Hepatic stellate cell (primary cell): ENCODE data around the gene LATS1.
"Not testable (repeated sequence)": the region's sequence is repeated elsewhere in the genome, so short reads cannot be mapped to it uniquely, and the experiment has no call there.

Experiments
- DNase-seq: peaks from one replicate; pipeline ENCODE4 v3.0.0; 2011; ENCODE audit warnings: low spot score

The LATS1 gene

DNA sequence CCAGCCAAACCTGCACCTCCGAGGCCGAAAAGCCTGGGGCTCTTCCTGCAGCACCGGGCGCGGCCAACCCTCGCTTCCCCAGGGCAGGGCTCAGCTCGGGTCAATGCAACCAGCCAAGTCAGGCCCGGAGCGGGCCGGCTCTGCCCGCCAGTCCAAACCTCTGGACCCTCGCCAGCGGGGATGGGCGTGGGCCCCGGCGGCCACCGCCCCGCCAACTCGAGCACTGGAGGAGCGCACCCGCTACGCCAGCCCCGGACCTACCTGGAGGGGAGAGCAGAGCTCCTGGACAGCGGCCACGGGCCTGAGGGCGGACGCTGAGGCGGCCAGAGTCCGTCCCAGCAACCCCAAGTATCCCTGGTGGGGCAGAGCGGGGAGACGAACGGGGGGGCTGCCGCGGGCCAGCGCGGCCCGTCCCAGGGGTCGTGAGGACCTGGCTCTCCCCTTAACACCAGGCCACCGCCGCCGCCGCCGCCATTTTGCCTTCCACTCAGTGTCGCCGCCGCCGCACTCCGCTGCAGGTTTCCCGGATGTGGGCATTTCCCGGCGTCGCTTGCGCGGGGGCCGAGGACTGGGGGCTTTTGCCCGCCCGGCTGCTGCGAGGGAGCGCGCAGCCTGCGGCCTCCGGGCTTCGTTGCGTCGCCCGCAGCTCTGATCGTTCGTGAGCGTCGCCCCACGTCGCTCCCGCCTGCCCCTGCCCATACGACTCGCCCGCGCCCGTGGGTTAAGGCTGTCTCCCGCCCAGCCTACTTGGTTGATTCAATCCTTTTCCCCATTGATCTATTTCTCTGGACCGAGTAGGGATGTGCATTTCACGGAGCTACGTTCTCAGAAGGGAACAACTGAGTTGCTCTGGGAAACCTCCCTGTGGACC is at the start of gene LATS1:
LATS1 (minus strand) TSS at position 514 of the 871 bp plus-strand sequence. CDS start 15,975 bp downstream, outside the sequence.
- DNase-seq: peak; percentile 81

DNA sequence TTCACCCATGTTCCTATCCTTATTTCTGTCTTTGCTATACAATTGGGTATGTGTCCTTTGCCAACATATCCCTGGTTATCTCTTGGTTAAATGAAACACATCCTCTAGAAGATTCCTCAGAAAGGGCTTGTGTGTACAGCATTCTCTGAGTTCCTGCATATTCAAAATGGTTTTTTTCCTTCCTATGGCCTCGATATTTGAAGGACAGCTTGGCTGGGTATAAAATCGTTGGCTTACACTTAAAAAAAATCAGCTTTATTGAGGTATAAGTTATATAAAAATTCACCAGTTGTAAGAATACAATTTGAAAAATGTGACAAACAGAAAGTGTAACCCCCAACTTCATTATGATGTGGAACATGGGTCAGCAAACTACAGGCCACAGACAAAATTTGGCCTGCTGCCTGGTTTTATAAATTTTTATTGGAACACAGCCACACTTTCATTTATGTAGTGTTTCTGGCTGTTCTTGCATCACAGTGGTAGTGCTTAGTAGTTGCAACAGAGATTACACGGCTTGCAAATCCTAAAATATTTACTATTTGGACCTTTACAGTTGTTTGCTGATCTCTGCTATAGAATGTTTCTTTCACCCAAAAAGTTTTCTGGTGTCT is 48.4 kb upstream of the LATS1 start:
- peak; percentile 34 for DNase-seq

DNA sequence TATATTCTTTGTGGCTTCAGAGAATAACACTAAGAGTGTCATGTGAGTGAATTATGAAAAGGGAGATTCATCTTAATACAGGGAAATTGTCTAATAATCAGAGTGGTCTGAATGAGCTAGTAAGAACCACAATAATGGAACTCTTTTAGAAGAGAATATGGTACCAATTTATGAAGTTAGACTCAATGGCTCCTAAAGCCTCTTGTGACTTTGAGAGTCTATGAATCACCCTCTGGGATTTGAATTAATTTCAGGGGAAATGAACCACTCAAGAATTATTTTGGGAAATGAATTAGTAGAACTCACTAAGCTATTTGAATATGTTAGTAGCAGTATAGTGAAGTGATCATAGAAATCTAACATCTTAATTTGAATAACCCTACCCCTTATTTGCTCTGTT is 46.0 kb upstream of the LATS1 start:
- DNase-seq: no peak

DNA sequence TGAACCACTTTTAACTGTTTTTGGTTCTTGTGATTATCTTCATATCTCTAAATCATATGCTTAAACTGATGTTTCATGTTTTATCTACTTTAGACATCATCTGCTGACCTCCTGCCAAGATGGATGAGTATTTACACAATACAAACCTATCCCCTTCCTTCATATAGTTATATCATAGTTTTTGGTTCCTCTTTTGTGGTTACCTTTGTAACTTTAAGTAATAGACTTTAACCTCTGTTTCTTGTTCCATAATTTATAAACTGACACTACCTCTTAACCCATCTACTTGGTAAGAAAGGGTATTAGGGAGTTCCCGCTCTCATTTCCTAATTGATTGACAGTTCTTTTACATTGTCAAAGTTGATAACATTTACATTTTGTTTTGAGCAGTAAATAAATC is 43.5 kb upstream of the LATS1 start:
- no peak for DNase-seq

DNA sequence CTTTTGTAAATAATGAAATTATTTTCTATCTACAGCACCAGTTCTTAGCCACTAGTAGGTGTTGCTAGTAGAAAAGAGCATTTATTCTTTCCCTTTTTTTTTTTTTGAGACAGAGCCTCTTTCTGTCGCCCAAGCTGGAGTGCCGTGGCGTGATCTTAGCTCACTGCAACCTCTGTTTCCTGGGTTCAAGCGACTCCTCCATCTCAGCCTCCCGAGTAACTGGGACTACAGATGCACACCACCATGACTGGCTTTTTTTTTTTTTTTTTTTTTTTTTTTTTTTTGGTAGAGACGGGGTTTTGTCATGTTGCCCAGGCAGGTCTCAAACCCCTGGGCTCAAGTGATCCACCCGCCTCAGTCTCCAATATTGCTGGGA is 38.3 kb upstream of the LATS1 start:
- no peak for DNase-seq

DNA sequence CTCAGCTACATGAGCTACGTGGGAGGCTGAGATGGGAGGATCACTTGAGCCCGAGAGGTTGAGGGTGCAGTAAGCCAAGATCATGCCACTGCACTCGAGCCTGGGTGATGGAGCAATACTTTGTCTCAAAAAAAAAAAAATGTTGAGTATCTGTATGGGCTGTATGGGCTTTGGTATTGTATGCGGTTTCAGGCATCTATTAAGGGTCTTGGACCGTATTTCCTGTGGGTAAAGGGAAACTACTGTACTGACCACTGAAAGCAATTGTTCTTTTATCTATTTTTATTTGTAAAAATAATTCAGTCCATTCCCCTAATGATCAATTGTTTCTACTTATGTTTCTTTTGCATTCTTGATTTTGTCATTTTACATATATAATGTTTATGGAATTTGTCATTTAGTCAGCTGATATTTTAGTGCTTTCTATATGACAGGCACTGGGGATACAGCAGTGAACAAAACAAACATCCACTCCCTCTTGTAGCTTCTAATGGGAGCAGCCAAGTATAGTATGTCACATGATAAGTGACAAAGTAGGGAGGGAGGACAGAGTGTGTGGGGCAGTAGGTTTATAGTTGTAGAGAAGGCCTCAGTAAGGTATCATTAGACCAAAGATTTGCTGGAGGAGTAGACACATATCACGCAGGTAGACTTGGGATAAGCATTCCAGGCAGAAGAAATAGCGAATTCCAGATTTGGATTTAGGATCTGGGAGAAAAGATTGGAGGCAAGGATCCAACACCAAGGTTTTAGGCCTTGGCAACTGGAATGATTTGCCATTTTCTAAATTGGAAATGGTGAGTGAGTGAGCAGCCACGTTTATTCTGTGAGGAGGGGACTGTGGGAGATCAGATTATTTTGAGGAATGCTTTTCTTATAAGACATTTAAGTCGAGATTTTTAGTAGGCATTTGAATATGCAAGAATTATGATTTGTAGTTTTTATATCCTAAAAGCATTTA is 37.7 kb upstream of the LATS1 start:
- no peak for DNase-seq

DNA sequence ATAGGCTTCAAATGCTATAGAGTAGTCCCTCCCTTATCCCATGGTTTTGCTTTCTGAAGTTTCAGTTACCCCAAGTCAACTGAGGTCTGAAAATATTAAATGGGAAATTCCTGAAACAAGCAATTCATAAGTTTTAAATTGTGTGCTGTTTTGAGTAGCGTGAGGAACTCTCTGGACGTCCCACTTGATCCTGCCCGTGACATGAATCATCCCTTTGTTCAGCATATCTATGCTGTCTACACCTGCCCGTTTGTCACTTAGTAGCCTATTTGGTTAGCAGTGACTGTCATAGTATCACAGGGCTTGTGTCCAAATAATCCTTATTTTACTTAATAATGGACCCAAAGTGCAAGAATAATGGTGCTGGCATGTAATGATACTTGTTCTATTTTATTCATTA is 36.6 kb upstream of the LATS1 start:
- no peak for DNase-seq

DNA sequence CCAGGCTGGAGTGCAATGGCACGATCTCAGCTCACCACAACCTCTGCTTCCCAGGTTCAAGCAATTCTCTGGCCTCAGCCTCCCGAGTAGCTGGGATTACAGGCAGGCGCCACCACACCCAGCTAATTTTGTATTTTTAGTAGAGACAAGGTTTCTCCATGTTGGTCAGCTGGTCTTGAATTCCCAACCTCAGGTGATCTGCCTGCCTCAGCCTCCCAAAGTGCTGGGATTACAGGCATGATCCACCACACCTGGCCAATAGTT is 35.4 kb upstream of the LATS1 start:
- not testable (repeated sequence) for DNase-seq

DNA sequence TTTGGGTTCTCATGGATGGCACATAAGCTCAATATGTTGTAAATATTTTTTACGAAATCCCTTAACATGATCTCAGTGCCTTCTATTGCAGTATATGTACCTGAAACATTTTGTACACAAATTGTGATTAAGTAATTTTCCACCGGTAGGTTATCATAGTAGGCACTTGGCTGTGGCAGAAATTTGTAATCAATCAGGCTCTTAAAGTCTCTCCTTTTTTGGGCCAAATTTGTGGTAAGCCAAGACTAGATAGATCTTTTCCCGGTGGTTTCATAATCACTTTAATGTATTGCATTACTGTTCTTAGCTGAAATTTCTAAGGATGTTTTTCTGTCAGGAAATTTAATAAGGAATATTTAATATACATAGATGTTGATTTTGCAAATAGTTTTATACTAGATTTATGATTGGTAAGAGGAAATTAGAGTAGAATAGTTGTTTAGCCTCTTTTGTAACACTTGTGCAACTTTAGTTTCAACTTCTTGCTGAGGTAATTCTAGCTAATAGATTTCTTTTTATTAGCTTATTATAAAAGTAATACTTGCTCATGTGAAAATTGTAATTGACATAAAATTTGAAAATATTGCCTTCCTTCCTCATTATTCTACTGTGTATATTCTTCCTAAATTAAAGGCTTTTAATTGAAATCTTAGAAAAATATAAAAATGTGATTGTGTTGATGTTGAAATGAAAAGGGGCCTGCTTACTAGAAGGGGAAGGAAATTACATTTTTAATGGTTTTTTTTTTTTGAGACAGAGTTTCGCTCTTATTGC is 34.9 kb upstream of the LATS1 start:
- no peak for DNase-seq

DNA sequence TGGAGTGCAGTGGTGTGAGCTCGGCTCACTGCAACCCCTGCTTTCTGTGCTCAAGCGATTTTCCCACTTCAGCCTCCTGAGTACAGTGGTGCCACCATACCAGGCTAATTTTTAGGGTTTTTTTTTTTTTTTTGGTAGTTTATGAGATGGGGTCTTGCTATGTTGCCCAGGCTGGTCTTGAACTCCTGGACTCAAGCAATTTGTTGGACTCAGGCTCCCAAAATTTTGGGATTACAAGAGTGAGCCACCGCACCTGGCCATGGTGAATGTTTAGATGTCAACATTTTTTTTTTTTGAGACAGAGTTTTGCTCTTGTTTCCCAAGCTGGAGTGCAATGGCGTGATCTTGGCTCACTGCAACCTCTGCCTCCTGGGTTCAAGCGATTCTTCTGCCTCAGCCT is 34.0 kb upstream of the LATS1 start:
- DNase-seq: not testable (repeated sequence)

DNA sequence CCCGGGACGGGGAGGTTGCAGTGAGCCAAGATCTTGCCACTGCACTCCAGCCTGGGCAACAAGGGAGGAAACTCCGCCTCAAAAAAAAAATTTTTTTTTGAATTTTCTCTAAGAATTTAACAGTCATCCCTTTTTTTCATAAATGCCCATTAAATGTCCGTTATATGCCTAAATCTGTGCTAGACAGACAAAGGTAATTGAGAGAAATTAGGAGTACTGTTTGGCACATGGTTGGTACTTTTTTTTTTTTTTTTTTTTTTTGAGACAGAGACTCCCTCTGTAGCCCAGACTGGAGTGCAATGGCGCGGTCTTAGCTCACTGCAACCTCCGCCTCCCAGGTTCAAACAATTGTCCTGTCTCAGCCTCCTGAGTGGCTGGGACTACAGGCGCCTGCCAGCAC is 33.3 kb upstream of the LATS1 start:
- no peak for DNase-seq

DNA sequence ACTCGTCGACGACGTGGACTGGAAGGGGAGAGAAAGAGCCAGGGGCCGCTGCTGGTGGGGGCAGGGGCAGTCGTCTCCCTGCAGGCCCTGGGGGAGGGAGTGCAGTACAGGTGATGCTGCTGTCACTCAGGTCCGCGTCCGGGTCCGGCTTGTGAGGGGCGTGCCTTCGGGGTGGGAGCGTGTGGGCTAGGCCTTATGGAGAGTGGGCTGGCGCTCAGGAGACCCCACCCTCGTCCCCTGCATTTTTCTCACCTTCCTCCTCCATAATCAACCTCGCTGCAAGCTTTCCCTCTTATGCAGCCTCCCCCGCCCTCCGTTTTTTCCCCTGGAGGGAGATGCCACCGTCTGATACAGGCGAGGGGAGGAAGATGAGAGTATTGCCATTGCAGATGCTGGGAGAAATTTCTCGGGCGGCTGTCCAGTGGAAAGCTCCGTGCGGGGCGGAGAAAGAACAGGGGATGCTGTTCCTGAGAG is 32.3 kb upstream of the LATS1 start:
- DNase-seq: peak; percentile 65

DNA sequence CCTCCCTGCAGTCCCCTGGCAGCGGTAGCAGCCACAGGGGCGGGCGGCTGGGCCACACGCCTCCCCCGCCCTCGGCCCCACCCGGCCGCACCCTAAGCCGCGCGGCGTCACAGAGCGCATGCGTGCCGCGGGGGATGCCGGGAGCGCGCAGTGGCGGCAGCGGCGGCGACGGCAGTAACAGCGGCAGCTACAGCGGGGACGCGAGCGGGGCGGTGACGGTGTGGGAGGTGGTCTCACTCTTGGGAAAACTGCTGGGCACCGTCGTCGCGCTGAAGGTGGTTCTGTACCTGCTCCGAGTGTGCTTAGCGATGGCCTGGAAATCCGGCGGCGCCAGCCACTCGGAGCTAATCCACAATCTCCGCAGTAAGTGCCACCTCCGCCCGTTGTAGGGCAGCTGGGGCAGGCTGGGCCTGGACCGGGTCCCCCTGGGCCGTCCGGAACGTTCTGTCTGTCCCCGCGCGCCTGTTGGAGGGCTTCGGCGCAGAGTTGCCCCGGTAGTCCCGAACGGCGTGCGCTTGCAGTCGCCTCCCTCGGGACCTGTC is 31.8 kb upstream of the LATS1 start, which contains the start of gene PCMT1:
PCMT1 (plus strand) TSS at position 148 of the 542 bp plus-strand sequence; CDS start at position 309, 161 bp downstream.
- peak; percentile 95 for DNase-seq

DNA sequence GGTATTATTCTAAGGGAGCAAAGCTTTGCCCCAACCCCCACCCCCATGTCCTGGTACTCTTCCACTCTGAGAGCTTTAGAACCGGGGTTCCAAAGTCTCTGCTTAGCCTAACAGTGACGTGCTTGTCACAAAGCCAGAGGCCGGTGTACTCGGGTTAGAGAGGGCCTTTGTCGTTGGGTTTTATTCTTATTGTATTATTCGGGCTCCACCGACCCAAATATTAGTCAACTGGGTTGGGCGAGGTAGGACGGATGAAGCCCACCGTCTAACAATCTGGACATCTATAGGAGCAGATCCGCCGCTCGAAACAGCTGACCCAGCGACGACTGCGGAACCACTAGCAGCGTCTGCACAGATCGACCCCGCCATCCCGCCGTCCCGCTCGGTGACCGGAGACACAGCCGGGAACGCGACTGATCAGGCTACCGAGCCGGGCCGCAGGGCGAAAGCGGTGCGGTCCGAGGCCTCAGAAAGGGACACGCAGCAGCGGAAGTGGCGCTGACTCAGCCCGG is 31.2 kb upstream of the LATS1 start:
- DNase-seq: not testable (repeated sequence)

DNA sequence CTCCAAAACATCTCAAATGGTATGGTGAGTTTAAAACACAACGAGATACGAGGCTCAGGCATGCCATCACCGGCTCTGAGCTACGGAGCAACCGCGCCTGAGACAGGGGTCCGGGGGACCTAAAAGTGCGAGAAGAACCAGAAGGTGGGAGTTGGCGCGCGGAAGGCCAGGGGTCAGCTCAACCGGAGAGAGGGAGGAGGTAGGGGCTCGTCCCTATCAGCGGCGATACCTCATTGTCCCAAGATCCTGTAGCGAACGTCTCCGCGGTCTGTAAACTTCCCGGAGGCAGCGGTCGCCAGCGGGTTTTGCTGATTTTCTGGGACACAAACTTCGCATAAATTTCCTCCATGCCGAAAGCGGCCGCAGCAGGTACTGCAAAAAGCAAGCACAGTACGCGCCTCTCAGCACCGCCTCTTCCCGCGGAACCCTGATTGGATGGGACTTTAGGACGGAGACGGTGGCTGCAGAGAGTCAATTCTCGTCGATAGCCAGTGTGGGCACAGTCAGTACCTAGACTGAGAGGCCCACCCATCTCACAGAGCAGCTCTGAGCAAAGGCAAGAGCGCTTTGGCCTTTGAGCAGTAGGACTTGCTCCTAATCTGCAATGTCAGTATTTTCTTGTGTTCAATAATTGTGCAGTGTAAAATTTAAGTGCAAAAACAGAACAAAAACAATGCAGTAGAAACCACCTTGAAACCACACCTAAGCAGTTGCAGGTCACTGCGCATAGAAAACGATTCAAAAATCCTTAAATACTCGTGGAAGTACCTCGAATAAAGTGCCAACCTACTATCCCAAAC is 28.4 kb upstream of the LATS1 start, which contains the start of gene NUP43:
NUP43 (minus strand) TSS at position 383 of the 800 bp plus-strand sequence; CDS start at position 349, 34 bp downstream.
- DNase-seq: peak; percentile 90

DNA sequence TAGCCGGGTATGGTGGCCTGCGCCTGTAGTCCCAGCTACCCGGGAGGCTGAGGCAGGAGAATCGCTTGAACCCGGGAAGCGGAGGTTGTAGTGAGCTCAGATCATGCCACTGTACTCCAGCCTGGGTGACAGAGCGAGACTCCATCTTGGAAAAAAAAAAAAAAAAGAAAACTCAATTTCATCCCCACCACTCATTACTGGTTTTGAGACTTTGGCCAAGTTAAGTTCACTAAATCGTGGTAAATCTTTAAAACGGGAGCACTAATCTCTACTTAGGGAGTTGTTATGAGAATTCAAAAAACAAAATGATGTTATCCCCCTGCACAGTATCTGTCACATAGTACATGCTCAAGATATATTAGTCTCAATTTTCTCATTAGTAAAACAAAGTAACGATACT is 27.4 kb upstream of the LATS1 start:
- not testable (repeated sequence) for DNase-seq

DNA sequence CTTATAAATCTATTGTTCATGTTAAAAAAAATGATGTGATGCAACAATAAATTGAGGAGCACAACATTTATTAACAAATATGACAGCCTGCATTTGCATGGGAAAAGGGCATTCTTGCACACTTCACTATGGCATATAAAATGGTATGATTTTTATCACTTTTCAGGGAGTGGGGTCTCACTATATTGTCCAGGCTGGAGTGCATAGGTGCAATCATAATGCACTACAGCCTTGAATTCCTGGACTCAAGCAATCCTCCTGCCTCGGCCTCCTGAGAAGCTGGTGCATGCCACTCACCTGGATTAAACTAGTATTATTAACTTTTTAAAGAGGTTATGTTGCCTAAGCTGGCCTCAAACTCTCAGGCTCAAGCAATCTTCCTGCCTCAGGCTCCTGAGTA is 17.0 kb upstream of the LATS1 start:
- DNase-seq: no peak

DNA sequence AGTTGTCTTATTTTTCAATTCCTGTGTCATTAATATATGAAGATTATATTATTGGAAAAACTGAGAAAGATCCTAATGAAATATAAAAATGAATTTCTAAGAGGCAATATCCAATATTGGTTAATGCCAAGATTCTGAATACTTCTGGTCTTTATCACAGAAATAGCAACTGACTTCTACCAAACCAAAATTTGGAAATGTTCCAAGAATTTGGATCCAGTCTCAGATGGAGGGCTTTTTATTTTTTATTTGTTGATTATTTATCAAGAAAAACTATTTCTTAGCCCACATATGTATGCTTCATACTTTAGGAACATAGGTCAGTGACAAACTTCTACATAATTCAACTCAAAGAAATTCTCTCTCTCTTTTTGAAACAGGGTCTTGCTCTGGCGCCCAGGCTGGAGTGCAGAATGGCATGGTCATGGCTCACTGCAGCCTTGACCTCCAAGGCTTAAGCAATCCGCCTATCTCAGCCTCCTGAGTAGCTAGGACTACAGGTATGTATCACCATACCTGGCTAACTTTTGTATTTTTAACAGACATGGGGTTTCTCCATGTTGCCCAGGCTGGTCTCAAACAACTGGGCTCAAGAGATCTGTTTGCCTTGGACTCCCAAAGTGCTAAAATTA is 15.3 kb upstream of the LATS1 start:
- no peak for DNase-seq

DNA sequence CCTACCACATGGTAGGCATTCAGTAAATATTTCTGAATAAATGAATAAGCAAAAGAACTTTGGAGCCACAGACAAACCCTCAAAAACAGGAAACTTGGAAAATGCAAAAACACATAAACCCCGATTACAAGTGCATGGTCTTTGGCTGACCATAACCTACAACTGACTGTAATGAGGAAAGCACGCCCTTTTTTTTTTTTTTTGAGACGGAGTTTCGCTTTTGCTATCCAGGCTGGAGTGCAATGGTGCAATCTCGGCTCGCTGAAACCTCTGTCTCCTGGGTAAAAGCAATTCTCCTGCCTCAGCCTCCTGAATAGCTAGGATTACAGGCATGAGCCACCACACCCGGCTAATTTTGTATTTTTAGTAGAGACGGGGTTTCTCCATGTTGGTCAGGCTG is 11.9 kb upstream of the LATS1 start:
- DNase-seq: no peak
